ENCODE results near the gene MAN2A1. TPM values are rescaled to one million over a fixed set of nuclear protein-coding genes. Genes with fewer than 3 reads are reported as not detected.

Gene MAN2A1
- total and polyA plus RNA-seq, 2 experiments from 2014 or later = 32.5 to 129 TPM

DNA sequence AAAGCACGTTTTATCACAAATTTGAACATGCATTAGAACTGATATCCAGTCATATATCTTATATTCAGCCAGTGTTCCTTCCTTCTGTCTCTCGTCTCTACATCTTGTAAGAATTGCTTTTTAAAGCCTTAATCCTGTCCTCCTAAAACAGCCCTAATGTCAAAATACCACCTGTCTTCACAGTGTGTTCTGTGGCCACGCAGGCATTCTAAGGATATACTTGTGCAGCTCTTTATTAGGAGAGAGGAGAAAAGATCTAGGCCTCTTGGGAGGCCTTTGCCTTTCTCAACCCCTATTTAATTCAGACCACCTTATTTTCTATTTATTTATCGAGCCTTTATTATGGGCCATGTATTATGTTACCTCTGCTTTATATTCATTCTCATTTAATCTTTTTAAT lies 78.3 kb downstream of the MAN2A1 start:
- DNase-seq (ENCODE audit: low spot score) = no peak
- ATAC-seq = no peak
- H3K9me3 Mint-ChIP-seq = no peaks in the 10 kb centered on the region
- H4K20me1 ChIP-seq (replicated peaks; ENCODE audit: insufficient read depth) = peaks cover 7% of the 10 kb centered on the region
- H3K4me3 ChIP-seq = no peak overlapping the region
- TF ChIP-seq, protein P1, sequence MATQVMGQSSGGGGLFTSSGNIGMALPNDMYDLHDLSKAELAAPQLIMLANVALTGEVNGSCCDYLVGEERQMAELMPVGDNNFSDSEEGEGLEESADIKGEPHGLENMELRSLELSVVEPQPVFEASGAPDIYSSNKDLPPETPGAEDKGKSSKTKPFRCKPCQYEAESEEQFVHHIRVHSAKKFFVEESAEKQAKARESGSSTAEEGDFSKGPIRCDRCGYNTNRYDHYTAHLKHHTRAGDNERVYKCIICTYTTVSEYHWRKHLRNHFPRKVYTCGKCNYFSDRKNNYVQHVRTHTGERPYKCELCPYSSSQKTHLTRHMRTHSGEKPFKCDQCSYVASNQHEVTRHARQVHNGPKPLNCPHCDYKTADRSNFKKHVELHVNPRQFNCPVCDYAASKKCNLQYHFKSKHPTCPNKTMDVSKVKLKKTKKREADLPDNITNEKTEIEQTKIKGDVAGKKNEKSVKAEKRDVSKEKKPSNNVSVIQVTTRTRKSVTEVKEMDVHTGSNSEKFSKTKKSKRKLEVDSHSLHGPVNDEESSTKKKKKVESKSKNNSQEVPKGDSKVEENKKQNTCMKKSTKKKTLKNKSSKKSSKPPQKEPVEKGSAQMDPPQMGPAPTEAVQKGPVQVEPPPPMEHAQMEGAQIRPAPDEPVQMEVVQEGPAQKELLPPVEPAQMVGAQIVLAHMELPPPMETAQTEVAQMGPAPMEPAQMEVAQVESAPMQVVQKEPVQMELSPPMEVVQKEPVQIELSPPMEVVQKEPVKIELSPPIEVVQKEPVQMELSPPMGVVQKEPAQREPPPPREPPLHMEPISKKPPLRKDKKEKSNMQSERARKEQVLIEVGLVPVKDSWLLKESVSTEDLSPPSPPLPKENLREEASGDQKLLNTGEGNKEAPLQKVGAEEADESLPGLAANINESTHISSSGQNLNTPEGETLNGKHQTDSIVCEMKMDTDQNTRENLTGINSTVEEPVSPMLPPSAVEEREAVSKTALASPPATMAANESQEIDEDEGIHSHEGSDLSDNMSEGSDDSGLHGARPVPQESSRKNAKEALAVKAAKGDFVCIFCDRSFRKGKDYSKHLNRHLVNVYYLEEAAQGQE (IDR thresholded peaks at IDR 0.05; ENCODE audit: unreplicated experiment) = no peak
- no peak for TF ChIP-seq ZNF331 (CRISPR knock-in tag; IDR thresholded peaks at IDR 0.05; ENCODE audit: low read depth)
- no peak for TF ChIP-seq CREB1 (CRISPR knock-in tag; IDR thresholded peaks at IDR 0.05; ENCODE audit: low read depth)
- TF ChIP-seq, protein P2, sequence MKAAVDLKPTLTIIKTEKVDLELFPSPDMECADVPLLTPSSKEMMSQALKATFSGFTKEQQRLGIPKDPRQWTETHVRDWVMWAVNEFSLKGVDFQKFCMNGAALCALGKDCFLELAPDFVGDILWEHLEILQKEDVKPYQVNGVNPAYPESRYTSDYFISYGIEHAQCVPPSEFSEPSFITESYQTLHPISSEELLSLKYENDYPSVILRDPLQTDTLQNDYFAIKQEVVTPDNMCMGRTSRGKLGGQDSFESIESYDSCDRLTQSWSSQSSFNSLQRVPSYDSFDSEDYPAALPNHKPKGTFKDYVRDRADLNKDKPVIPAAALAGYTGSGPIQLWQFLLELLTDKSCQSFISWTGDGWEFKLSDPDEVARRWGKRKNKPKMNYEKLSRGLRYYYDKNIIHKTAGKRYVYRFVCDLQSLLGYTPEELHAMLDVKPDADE (IDR thresholded peaks at IDR 0.05) = no peak
- no peak for TF ChIP-seq EZH2 (IDR thresholded peaks at IDR 0.05; ENCODE audit: low read depth, unreplicated experiment)
- no peak for TF ChIP-seq EZH2phosphoT487 (IDR thresholded peaks at IDR 0.05; ENCODE audit: unreplicated experiment)
- no peak for TF ChIP-seq NANOG (IDR thresholded peaks at IDR 0.05; ENCODE audit: borderline replicate concordance)
- TF ChIP-seq, protein P3, sequence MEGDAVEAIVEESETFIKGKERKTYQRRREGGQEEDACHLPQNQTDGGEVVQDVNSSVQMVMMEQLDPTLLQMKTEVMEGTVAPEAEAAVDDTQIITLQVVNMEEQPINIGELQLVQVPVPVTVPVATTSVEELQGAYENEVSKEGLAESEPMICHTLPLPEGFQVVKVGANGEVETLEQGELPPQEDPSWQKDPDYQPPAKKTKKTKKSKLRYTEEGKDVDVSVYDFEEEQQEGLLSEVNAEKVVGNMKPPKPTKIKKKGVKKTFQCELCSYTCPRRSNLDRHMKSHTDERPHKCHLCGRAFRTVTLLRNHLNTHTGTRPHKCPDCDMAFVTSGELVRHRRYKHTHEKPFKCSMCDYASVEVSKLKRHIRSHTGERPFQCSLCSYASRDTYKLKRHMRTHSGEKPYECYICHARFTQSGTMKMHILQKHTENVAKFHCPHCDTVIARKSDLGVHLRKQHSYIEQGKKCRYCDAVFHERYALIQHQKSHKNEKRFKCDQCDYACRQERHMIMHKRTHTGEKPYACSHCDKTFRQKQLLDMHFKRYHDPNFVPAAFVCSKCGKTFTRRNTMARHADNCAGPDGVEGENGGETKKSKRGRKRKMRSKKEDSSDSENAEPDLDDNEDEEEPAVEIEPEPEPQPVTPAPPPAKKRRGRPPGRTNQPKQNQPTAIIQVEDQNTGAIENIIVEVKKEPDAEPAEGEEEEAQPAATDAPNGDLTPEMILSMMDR (conservative IDR thresholded peaks at IDR 0.05; ENCODE audit: low read depth in 2 of 2) = no peak
- no peak for TF ChIP-seq POLR2AphosphoS5 (IDR thresholded peaks at IDR 0.05; ENCODE audit: low read depth)
- no peak overlapping the region for H3K4me3 Mint-ChIP-seq
- no peaks in the 10 kb centered on the region for H3K27me3 ChIP-seq (ENCODE audit: insufficient read depth)
- H3F3A ChIP-seq (replicated peaks; ENCODE audit: low read depth) = no peaks in the 10 kb centered on the region
- peak overlapping the region; percentile 32; the same call in 1 of the 2 replicates for H3K27ac Mint-ChIP-seq
- no peaks in the 10 kb centered on the region; the same call in 1 of the 2 replicates for H3K36me3 ChIP-seq (ENCODE audit: insufficient read depth)
- no peak overlapping the region for H3K4me2 ChIP-seq
- H2AFZ ChIP-seq = no peak overlapping the region
- H3K36me3 Mint-ChIP-seq (ENCODE audit: low read depth) = peaks cover 32% of the 10 kb centered on the region
- no peaks in the 10 kb centered on the region for H3K9me2 ChIP-seq (ENCODE audit: insufficient read depth)
- no peaks in the 10 kb centered on the region for H3K4me1 ChIP-seq (ENCODE audit: insufficient read depth)
- peaks cover 16% of the 10 kb centered on the region; the same call in 2 of the 3 replicates for H3K4me1 Mint-ChIP-seq
- H3K27ac ChIP-seq (ENCODE audit: low read depth) = no peak overlapping the region
- peaks cover 50% of the 10 kb centered on the region for H3K79me2 ChIP-seq (replicated peaks; ENCODE audit: insufficient read depth)
- H3K27me3 Mint-ChIP-seq (ENCODE audit: insufficient read depth, low read depth, poor library complexity) = peaks cover 4% of the 10 kb centered on the region
